Tongue (tissue), 2 donors: ENCODE data around the gene TRIM26. TPM values are rescaled to one million over a fixed set of nuclear protein-coding genes. Genes with fewer than 3 reads are reported as not detected.

Source experiments
- DNase-seq: peaks from one replicate; pipeline ENCODE4 v3.0.0-alpha.2; 2015
- total RNA-seq: library from RNA; depleted of rRNA; stranded (reverse); fragments of >200 nt; gene quantifications from one replicate; pipeline ENCODE4 v1.2.3, GENCODE V29; 2014

Gene TRIM26
- total RNA-seq, 1 donor from 2014 or later = 35.4 TPM

GRCh38 chr6:30207619-30208295 lies 5.4 kb downstream of the TRIM26 start:
- no peak for DNase-seq

DNA sequence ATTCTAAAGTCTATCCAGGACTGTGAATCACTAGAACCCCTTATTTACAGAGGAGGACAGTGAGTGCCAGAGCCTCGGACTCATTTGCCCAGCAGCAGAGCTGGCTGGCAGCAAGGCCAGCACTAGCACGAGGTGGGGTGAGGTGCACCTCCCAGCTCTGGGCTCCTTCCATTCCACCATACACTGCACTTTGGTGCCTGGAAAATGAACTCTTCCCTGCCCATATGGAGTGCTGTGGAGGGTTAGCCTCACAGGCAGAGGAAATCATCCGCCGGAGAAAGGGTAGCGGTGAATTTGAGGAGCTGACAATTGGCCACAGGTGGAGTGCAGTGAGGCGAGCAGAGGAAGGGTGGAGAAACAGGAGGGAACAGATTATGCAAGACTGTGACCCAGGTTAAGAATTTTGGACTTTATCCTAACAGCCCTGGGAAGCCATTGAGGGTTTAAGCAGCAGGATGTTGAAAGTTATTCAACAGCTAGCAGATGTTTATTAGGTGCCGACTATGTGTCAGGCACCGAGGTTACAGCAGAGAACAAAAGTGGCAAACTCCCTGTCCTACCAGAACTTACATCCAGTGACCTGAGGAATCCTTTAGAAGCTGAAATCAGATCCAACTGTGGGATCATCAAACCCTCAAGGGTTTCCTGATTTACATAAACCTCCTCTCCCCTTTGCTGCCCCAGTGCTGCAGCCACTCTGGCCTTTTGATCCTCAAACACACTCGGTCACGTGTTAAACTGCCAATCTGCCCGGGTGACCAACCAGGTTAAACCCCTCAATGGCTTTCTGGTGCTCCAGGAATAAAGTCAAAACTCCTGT lies 6.2 kb downstream of the TRIM26 start:
- no peak for DNase-seq

- no peak for DNase-seq
Observed at GRCh38 chr6:30206152-30206551, 7.1 kb downstream of the TRIM26 start.

- DNase-seq = no peak
Observed at GRCh38 chr6:30204116-30204515, 9.1 kb downstream of the TRIM26 start.

DNA sequence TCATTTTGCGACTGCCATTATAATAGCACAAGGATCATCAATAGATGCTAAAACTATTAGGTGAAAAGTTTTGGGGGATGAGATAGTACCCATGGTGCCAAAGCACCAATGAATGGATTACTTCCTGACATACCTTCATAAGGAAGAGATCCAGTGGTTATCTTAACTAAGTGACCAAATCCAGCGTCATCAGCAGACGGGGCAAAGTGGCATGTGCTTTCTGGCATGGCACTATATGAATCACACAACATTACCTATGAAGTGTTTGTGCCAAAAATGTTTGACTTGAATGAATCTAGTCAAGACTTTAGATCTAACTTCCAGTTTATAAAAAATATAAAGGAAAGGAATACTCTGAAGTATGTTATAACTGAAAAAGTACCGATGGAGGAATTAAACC lies 10.8 kb downstream of the TRIM26 start:
- no peak for DNase-seq

- DNase-seq = no peak
Observed at GRCh38 chr6:30200551-30201281, 12.5 kb downstream of the TRIM26 start.

DNA sequence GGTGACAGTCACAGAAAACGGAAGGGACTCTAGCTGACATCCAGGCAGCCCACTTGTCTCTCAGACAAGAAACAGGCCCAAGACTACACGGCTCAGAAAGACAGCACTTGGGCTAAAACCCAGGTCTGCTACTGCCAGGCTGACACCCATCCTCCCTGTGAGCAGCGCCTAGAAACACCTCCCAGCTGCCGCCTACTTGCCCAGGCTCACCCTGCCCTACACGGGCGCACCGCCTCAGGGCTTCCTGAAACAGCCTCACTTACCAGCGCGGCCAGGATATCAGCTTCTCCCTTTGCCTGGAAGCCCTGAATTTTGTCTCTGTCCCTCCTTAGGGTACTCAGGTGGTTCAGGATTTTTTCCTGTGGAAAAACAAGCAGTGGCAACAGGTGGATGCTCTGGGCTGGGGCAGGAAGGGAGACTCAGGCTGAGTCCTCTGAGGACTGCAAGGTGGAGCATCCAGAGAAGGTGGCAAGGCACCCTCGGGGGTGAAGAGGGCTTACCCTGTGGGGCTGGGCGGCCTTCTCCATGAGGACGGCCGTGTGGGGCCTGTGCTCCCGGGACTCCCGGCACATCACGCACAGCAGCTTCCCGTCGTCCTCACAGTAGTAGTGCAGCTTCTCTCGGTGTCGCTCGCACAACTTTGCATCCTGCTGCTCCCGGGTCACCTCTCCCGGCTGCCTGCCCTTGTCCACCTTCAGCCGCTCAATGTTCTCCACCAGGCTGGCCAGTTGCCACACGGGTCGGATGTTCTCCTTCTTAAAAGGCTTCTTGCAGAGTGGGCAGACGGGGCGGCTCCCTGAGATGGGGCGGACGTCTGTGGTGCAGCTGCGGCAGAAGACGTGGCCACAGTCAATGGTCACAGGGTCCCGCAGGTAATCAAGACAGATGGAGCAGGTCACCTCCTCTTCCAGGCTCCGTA lies 14.8 kb downstream of the TRIM26 start:
- DNase-seq = no peak

GRCh38 chr6:30196376-30196775 lies 16.8 kb downstream of the TRIM26 start:
- DNase-seq = no peak

DNA sequence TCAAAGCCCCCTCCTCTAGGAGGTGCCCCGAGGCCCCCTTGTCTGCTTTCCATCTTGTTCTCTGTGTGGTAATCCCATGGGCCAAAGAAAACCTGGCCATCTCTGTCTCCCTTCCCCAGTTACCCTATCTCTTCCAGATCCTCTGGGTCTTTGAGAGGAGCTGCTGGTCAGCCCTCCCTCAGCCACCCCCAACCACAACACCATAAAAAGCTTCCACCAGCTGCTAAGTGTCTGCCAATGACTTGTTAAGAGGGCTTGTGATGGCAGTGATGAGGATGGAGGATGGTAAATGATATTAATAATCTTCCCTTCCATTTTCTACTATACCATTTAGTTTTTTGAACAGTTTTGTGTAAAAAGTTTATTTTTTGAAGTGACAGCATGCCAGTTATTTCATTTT lies 17.3 kb downstream of the TRIM26 start:
- DNase-seq = no peak

GRCh38 chr6:30194797-30195690 lies 18.2 kb downstream of the TRIM26 start:
- DNase-seq = no peak

- DNase-seq = no peak
Observed at GRCh38 chr6:30192076-30192475, 21.1 kb downstream of the TRIM26 start.

- DNase-seq = no peak
Observed at GRCh38 chr6:30188541-30188940, 24.7 kb downstream of the TRIM26 start.

GRCh38 chr6:30185846-30186484 lies 27.2 kb downstream of the TRIM26 start:
- no peak for DNase-seq

DNA sequence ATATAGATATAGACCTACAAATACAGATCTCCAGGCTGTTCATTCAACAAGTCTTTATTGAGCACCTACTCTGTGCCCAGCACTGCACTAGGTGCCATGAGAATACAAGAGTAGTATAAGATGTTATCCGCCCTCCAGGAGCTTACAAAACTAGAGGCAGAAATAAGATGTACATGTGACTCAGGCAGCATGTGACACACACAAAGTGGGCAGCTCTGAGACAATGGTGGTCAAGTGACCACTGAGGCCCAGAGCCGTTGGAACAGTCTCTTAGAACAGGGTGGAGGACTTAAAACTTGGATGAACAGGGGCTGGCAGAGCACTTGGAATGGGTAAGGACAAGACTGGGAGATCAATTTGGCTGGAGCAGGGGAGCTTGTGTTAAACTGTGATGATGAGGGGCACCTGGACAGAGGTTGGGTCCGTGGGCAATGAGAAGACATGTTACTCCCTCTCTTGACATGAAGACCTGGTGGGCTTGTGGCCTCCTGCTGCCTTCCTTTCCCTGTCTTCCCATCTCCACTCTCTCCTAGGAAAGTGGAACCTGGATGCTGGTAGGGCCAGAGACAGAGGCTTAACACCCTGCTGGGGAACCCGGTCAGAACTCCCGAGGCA lies 28.7 kb downstream of the TRIM26 start:
- no peak for DNase-seq

DNA sequence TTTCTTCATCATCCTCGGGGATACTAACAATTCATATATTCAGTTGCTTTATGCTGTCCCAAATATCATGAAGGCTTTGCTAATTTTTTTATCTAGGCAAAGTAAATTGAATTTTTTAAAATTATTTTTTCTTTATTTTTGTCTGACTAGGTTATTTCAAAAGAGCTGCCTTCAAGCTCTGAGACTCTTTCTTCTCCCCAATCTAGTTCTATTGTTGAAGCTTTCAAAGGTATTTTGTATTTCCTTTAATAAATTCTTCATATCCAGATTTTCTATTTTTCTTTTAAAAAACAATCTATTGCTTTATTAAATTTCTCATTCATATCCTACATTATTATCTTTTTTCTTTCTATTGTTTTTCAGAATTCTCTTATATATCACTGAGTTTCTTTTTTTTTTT lies 33.1 kb downstream of the TRIM26 start:
- no peak for DNase-seq

DNA sequence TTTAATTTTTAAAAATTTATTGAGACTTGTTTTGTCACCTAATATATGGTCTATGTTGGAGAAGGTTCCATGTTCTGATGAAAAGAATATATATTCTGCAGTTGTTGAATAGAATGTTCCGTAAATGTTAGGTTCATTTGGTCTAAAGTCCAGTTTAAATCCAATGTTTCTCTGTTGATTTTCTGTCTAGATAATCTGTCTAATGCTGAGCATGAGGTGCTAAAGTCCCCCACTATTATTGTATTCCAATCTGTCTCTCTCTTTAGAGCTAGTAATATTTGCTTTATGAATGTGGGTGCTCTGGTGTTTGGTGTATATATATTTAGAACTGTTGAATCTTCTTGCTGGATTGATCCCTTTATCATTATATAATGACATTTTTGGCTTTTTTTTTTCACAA lies 34.4 kb downstream of the TRIM26 start:
- no peak for DNase-seq

DNA sequence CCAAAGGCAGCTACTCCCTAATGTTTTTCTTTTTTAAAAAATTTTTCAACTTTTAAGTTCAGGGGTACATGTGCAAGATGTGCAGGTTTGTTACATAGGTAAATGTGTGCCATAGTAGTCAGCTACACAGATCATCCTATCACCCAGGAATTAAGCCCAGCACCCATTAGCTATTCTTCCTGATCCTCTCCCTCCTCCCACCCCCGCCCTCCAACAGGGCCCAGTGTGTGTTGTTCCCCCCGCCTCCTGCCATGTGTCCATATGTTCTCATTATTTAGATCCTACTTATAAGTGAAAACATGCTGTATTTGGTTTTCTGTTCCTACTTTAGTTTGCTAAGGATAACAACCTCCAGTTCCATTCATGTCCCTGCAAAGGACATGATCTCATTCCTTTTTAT lies 37.4 kb downstream of the TRIM26 start:
- no peak for DNase-seq

- no peak for DNase-seq
Observed at GRCh38 chr6:30172681-30173080, 40.5 kb downstream of the TRIM26 start.

DNA sequence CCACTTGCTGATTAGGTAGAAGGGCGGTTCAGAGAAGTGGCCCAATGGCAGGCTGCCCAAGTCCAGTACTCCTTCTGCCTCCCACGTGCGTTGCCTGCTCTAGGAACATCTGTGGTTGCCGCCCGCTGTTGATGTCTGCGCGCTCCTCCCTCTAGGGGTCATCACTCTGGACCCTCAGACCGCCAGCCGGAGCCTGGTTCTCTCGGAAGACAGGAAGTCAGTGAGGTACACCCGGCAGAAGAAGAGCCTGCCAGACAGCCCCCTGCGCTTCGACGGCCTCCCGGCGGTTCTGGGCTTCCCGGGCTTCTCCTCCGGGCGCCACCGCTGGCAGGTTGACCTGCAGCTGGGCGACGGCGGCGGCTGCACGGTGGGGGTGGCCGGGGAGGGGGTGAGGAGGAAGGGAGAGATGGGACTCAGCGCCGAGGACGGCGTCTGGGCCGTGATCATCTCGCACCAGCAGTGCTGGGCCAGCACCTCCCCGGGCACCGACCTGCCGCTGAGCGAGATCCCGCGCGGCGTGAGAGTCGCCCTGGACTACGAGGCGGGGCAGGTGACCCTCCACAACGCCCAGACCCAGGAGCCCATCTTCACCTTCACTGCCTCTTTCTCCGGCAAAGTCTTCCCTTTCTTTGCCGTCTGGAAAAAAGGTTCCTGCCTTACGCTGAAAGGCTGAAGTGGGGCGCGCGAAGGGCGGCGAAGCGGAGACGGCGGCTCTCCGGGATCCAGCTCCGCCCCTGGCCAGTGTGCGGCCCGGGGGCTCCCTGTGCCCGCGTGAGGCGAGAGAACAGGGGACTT lies 41.3 kb downstream of the TRIM26 start:
- DNase-seq = peak; percentile 16
